ENCODE results near the gene PLXNA1.

The PLXNA1 gene

GRCh38 chr3:127003175-127003555 is 20.2 kb downstream of the PLXNA1 start:
- FAIRE-seq: no peak

GRCh38 chr3:127003601-127004280 is 20.8 kb downstream of the PLXNA1 start:
- FAIRE-seq: no peak

- no peak for FAIRE-seq
These were observed 21.9 kb downstream of the PLXNA1 start for GRCh38 chr3:127004641-127005397.

GRCh38 chr3:127005864-127006500 is 23.1 kb downstream of the PLXNA1 start:
- no peak for FAIRE-seq

GRCh38 chr3:127006781-127007436 is 24.0 kb downstream of the PLXNA1 start:
- no peak for FAIRE-seq

DNA sequence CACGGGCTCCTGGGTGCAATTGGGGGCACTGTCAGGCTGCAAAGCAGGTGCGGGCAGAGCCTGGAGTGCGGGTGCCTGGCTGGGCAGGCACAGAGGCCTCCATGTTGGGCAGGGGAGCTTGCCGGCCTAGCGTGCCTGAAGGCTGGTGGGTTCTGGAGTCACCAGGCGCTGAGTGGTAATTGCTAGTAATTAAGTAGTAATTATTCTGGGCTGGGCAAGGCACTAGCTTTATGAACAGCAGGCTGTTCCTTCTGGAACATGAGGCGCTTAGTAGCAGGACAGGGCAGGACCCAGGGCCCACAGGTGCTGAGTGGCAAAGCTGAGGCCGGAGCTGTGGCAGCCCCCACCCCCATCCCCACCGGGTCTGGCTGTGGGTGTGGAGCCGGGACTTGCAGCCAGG is 25.3 kb downstream of the PLXNA1 start:
- FAIRE-seq: no peak

DNA sequence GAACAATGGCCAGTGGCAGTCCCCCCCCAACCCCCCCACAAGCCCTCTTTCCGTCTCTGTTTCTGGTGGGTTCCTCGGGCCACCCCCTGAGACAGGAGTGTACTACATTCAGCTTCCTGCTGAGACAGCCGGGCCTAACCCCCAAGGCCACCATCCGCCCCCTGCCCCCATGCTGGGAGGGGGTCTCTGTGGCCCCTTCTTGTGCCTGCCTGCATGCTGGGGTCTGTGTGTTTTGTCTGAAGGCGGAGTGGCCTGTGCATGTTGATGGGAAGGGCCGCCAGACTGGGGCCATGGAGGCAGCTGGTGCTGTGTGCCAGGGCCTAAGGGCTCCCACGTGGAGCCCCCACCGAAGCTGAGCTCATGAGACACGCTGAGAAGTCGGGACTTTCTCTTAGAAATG is 26.6 kb downstream of the PLXNA1 start:
- no peak for FAIRE-seq

DNA sequence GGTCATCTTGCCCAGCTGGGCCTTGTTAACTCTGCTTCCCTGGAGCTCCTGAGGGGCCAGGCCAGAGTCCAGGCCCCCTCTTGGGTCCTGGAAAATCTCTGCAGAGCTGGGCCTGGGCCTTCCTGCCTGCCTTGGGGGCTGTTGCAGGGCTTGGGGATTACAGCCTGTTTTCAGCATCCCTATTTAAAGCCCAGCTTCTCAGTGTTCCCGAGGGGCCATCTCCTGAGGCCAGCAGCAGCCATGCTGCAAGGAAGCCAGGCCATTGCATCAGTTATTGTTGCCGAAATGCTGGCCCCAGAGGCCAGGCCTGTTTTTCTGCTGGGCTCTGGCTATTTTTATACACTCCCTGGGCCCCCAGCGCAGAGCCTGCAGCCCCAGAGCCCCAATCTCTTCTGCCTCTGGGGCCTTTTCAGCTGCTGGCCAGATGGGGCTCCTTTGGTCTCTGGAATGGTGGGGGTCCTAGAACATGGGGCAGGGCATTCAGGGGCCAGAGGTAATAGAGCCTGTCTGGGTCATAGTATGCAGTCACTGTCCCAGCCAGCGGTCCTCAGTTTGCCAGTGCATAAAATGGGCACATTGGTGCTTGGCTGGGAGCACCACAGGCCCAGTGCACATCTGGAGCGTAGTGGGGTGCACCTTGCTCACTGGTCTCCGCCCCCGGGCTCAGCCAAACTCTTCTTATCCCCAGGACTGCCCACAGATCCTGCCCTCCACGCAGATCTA is 28.5 kb downstream of the PLXNA1 start:
- FAIRE-seq: no peak

DNA sequence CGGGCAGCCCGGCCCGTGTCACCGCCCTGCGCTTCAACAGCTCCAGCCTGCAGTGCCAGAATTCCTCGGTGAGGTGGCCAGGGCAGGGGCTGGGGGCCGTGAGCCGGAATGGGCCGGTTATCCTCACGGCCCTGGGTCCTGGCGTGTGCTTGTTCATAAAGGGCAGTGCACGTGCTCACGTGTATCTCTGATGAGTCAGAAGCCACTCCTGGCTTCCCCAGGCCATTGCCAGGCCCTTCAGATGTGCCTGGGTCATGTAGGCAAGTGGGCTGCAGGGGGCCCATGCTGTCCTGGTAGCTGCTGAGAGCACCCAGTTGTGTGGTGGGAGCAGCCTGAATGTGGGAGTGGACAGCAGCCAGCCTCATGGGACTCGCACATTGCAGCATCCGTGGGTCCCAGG is 29.2 kb downstream of the PLXNA1 start:
- FAIRE-seq: no peak

- no peak for FAIRE-seq
These were observed 30.3 kb downstream of the PLXNA1 start for GRCh38 chr3:127013181-127013580.

DNA sequence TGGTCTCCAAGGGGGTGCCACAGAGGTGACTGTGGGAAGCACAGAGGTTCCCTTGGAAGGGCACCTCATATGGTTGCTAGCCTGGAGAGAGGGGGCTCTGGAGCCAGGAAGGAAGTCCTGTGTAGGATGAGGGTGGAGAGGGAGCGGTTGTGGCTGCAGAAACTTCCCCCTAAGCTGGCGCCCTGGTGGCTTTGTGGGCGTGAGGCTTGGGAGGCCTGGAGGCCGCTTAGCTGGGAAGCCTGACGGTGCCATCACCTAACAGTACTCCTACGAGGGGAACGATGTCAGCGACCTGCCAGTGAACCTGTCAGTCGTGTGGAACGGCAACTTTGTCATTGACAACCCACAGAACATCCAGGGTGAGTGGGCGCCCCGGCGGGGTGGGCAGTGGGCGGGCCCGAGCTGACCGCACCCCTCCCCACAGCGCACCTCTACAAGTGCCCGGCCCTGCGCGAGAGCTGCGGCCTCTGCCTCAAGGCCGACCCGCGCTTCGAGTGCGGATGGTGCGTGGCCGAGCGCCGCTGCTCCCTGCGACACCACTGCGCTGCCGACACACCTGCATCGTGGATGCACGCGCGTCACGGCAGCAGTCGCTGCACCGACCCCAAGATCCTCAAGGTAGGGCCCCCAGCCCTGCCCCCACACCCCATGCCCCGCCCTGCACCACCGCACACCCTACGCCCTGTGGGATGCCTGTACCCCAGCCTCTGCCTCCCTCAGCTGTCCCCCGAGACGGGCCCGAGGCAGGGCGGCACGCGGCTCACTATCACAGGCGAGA is 31.0 kb downstream of the PLXNA1 start:
- no peak for FAIRE-seq

DNA sequence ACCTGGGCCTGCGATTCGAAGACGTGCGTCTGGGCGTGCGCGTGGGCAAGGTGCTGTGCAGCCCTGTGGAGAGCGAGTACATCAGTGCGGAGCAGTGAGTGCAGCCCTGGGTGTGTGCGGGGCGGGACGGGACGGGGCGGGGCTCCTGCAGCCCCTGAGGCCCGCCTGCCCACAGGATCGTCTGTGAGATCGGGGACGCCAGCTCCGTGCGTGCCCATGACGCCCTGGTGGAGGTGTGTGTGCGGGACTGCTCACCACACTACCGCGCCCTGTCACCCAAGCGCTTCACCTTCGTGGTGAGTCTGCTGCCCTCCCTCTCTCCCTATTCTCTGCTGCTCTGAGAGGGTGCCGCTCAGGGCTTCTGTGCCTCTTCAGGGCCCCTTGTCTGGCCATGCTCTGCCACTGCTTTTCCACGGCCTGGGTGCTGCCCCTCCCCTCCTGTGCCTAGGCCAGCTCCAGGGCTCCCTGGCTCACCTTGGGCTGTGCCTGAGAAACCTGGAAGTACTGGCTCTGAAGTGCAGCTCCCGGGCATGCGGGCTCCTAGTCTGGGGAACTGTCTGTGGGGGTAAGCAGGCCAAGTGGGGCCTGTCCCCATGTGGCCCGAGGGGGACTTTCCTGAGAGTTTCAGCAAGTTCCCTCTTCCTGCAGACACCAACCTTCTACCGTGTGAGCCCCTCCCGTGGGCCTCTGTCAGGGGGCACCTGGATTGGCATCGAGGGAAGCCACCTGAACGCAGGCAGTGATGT is 31.8 kb downstream of the PLXNA1 start:
- no peak for FAIRE-seq

DNA sequence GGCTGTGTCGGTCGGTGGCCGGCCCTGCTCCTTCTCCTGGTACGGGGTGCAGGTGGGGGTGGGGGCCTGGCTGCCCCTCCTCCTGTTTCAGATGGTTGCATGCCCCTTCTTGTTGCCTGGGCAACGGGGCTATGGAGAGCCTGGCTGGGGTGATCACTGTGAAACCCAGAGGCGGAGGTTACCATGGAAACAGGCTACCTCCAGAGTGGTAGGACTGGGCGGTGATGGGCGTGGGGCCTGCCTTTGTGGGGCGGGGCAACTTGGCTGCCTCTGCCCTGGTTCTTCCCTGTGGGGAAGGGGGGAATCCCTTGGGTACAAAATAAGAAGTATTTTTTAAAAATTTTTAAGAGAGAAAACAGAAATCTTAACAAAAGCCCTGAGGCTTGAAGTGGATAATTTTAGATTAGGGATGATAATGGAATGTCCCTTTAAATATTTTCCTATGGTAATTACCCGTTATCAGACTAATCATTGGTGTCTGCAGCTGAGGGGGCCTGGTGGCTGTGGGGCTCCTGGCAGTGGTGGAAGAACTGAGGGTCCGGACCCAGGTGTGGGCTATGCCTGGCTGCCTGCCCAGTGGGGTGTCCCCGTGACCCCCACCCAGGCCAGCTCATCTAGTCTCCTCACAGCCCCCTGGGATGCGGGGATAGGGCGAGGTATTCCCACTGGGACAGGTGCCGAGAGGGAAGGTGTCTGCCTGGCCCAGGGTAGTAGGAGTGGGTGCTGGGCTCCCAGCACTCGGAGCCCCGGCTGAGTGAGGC is 32.5 kb downstream of the PLXNA1 start:
- FAIRE-seq: no peak

DNA sequence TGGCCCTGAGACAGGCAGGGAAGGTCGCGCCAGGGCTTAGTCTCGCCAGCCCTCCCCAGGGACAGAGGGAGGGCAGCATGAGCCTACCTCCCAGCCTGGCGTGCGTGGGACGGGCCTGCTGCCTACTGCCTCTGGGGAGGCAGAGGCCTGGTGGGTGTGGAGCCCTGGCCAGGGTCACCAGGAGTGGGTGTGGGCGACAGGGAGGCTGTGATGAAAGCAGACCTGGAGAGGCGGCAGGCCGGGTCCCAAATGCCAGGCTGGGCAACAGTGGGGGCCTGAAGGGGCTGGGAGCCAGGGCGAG is 33.1 kb downstream of the PLXNA1 start:
- FAIRE-seq: no peak

DNA sequence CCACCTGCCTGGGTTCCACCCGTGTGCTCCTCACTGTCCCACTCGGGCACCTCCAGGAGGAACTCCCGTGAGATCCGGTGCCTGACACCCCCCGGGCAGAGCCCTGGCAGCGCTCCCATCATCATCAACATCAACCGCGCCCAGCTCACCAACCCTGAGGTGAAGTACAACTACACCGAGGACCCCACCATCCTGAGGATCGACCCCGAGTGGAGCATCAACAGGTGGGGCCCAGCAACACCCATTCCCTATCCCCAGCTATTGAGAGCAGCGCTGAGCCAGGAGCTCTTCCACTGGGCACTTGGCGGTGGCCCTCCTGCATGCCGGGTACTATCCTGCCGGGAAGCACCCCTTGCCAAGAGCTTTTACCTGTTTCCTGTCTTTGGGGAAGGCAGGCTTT is 33.5 kb downstream of the PLXNA1 start:
- FAIRE-seq: no peak

GRCh38 chr3:127017229-127017628 is 34.3 kb downstream of the PLXNA1 start:
- no peak for FAIRE-seq

GRCh38 chr3:127017781-127018180 is 34.9 kb downstream of the PLXNA1 start:
- no peak for FAIRE-seq

GRCh38 chr3:127018306-127018828 is 35.5 kb downstream of the PLXNA1 start:
- FAIRE-seq: no peak

DNA sequence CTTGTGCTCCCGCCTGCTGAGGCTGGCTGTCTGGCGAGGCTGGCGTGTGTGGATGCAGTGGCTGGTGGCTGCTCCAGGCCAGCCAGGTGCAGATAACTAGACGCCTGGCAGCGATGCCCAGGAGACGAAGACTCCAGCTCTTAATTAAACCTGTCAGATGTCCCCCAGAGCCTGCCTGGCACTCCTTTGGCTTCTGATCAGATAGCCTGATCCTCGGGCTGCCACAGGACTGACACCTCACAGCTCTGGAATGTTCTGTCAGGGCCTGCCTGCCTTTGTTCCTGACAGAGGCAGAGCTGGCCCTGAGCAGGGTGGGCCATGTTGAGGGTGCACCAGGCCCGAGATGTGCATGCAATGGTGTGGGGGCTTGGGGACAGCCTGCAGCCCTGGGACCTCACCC is 36.5 kb downstream of the PLXNA1 start:
- no peak for FAIRE-seq

DNA sequence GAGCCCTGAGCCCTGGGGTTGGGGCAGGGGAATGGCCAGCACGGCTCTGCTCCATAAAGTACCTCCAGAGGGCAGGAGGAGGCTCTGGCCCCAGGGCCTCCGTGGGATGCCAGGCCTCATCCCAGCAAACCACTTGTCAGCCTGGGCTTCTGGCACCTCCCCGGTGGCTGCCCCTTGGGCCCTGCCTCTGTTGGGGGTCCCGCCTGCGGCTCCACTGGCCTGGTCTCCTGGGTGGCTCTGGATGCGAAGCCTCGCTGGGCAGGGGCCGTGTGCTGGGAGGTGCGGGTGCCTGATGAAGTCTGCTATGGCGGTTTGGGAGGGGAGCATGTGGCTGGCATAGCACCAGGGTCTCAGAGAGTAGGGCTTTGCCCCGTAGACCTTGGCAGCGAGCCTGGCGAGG is 37.6 kb downstream of the PLXNA1 start:
- FAIRE-seq: no peak

GRCh38 chr3:127022849-127023248 is 39.9 kb downstream of the PLXNA1 start:
- FAIRE-seq: no peak

Data from A204.1 (cell line).